Activated T-helper 1 cell treated with Interleukin-2 at 50 U/mL for 16 hours (primary cell): ENCODE measurements around the gene C6orf89.
"Not testable (repeated sequence)": the region's sequence is repeated elsewhere in the genome, so short reads cannot be mapped to it uniquely, and the experiment has no call there.

Source experiments
- DNase-seq: peaks from one replicate; pipeline ENCODE4 v3.0.0-alpha.2; 2020; ENCODE audit warnings: low read depth

C6orf89 gene

GRCh38 chr6:36924131-36924530 is 38.4 kb downstream of the C6orf89 start:
- no peak for DNase-seq

- DNase-seq: no peak
These were observed 39.1 kb downstream of the C6orf89 start for GRCh38 chr6:36924778-36925374.

DNA sequence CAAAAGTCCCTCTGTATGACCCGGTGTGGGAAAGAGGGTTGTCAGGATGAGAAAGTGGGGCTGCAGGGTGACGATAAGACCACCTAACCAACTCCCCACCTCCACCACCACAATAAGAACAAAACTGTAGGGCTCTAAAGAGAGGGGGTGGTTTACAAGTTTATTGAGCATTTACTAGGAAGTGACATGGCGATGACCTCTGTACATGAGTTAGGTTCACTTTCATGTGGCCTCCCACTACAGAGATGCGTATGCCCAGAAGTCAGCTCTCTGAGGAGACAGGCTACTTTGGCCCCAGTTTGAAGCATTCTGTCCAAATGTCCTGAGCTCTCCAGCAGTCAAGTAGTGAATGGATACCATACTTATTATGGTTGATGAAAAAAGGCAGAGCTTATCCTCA is 40.1 kb downstream of the C6orf89 start:
- no peak for DNase-seq

- DNase-seq: no peak
These were observed 41.2 kb downstream of the C6orf89 start for GRCh38 chr6:36926708-36927513.

DNA sequence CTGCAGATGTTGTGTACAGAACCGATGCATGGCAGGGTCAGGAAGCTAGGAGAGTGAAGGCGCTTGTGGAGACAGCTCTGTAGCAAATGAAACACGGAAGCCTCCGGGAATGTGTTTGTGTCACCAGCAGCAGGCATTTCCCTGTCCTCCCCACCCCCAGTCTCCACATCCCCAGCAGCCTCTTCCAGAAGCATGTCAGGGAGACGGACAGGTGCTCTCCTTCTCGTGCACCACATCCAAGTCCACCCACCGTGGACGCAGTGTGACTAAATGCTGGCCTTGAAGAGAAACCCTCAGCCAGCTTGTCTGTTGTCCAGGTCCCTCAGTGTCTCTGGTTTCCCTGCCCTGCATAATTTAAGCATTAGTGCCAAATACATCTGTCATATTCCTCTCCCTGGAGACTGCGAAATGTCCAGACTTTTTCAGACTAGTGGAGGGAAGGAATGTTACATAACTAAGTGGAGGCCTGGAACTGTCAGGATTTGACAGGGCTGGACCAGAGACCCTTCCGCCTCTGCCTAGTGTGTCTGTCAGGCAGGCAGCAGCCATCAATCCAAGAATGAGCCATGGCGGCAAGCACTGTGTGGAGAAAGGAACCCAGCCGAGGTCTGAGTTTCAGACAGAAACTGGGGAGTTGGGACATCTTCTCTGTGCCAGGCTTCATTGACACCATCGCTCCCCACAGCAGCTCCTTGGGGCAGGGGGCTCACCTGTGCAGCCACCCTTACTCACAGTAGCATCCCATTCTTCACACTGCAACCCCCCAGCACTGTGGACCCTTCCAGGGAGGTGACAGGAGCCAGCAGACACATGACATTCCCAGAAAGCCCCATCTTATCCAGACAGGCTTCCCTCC is 42.2 kb downstream of the C6orf89 start:
- DNase-seq: no peak

DNA sequence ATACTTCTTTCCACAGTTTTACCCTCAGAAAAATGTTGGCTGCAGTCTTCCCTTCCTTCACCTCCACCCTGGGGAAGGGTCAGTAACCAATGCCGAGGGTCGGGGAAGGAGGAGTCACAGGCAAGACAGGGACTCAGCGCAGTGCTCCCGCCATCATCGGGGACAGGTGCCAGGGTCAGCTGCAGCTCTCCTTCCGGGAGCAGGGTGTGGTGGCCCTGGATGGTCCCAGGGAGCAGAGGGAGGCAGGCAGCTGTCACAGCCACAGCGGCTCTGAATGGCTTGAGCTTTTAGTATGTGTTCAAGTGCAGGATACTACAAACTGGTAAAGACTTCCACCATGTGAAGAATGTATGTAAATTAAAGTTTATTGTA is 42.8 kb downstream of the C6orf89 start:
- no peak for DNase-seq

GRCh38 chr6:36929152-36929551 is 43.4 kb downstream of the C6orf89 start:
- DNase-seq: no peak

DNA sequence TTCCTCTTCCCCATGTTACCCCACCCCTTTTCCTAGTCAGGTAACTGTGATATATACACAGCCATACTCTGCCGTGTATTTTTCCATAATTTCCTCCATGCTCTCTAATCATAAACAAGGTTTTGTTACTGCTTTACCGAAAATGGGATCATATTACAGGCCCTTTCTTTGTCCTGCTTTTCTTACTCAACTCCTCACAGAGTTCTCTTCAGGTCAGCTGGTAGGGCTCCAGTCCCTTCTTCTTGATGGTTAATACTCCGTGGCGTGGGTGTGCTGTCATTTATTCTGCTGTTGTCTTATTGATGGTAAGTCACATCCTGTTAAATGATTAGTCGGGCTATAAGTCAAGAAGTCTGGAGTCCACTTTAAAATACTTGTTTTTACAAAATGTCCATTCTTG is 43.9 kb downstream of the C6orf89 start:
- DNase-seq: no peak

DNA sequence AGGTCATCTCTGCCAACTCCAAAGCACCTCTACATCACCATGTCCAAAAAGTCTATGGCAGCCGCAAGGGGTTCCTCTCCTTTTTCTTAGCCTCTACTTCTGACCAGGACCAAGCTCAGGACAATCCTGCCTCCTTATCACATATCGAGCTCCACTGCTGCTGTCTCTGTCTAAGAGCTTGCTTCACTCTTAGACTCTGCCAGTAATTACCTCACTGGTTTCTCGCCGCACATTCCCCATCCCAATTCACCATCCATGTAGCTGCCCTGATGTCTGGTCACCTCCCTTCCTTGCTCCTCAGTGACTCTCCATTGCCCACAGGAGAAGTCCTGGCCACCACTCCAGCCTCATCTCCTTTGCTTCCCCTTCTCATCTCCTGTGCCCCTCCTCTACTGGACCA is 44.7 kb downstream of the C6orf89 start:
- no peak for DNase-seq

DNA sequence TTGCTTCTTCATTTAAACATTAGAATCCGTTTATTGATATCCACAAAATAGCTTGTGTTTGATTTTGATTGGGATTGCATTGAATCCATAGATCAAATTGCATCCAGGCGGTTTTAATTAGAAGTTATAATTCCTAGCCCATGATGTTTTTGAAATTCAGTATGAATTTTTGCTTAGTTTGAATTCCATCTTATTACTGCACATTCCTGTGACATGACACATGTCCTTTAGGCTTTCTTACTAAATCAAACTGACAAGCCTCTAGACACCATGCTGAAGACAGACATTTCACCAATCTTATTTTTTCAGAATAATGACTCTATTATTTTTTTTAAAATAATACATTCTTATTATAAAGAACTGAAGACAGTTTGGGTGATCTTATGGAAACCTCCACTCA is 47.4 kb downstream of the C6orf89 start:
- DNase-seq: no peak

- DNase-seq: no peak
These were observed 47.8 kb downstream of the C6orf89 start for GRCh38 chr6:36933519-36933918.

DNA sequence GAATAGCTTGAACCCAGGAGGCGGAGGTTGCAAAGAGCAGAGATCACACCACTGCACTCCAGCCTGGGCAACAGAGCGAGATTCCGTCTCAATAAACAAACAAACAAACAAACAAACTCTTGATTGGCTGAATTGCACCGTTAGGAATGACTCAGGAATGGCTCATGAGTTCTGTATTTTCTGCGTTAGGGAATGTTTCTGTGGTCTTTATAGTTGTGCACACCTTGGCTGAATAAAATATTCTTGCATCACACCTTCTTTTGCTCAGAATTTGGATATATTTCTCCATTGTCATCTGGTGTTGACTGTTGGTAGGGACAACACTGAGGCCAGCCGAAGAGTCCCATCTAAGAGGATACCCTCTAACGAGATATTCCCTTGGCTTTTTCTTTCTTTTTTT is 49.1 kb downstream of the C6orf89 start:
- DNase-seq: no peak

DNA sequence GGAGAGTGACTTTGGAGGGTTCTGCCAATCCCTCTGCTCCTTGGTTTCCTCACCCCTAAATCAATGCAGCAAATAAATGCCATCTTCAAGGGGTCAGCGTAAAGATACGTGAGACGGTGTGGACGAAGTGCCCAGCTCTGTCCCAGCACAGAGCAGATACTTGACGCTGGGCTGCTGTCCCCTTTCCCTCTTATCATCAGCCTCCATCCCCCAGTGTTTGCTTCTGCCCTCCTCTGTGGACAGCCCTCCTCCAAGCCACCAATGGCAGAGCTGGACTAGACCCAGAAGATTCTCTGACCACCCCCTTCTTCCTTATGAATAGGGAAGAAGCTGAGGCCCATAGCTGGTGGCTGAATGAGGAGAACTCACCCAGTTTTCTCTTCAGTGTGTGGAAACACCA is 51.1 kb downstream of the C6orf89 start:
- no peak for DNase-seq

GRCh38 chr6:36937896-36938295 is 52.1 kb downstream of the C6orf89 start:
- DNase-seq: no peak

- DNase-seq: no peak
These were observed 52.8 kb downstream of the C6orf89 start for GRCh38 chr6:36938536-36938935.

- not testable (repeated sequence) for DNase-seq
These were observed 53.3 kb downstream of the C6orf89 start for GRCh38 chr6:36939005-36939404.

DNA sequence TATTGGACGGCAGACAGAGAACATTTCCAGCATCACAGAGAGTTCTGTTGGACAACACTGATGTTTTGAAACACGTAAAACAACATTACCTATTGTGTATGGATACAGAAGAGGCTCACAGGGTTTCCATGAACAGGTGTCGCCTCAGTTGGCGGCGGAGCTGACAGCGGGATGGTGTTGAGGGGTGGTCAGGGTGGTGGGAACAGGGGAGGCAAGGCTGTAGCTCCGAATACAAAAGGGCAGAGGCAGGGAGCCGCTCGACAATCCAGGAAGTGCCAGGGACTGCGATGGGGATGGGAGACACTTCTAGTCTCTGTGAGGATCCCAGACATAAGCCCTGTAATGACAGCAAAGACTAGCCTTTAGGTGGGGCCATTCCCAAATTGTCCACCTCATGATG is 54.3 kb downstream of the C6orf89 start:
- DNase-seq: no peak

DNA sequence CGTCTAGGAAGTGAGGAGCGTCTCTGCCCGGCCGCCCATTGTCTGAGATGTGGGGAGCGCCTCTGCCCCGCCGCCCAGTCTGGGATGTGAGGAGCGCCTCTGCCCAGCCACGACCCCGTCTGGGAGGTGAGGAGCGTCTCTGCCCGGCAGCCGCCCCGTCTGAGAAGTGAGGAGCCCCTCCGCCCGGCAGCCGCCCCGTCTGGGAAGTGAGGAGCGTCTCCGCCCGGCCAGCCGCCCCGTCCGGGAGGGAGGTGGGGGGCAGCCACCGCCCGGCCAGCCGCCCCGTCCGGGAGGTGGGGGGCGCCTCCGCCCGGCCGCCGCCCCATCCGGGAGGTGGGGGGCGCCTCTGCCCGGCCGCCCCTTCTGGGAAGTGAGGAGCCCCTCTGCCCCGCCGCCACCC is 55.8 kb downstream of the C6orf89 start:
- DNase-seq: not testable (repeated sequence)

- not testable (repeated sequence) for DNase-seq
These were observed 56.6 kb downstream of the C6orf89 start for GRCh38 chr6:36942329-36942728.

- no peak for DNase-seq
These were observed 58.9 kb downstream of the C6orf89 start for GRCh38 chr6:36944650-36945049.

DNA sequence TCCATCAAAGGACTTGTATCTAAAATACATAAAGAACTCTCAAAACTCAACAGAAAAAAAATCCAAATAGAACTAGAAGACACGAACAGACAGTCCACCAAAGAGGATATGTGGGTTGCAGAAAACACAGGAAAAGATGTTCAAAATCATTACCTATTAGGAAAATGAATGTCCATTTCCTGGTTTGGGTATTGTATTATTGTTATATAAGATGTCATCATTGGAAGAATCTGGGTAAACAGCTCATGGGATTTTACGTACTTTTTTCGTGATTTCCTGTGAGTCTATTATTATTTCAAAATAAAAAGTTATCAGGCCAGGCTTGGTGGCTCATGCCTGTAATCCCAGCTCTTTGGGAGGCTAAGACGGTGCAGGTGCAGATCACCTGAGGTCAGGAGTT is 59.5 kb downstream of the C6orf89 start:
- DNase-seq: no peak

DNA sequence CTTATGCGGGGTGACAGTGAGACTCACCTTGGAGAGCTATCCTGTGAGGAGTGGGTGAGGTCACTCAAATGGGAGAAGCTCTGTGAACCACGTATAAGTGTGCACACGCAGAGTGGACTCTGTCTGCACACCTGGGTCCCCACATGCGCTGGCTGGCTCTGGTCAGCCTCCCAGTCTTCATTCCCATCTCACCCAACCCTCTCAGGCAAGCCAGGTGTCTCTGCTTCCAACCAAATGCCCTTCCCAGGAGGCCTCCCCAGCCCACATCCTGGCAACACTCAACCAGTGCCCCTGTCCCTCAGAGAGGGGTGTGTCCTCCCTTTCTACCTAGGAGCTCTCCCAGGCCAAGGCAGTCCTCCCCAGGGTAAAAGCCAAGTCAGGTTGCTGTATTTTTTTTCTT is 60.8 kb downstream of the C6orf89 start:
- DNase-seq: no peak
